CD14-positive monocyte (primary cell): ENCODE measurements around the gene SUCLG2. TPM values are rescaled to one million over a fixed set of nuclear protein-coding genes. Genes with fewer than 3 reads are reported as not detected.

ENCODE experiments used
- DNase-seq, 3 donors: peaks; one replicate each; pipeline ENCODE4 v3.0.0-alpha.2; 2011 to 2022
- H2AFZ ChIP-seq: 2 replicates; pipeline ENCODE4 v1.6.0; 2012; ENCODE audit warnings: mild to moderate bottlenecking, low read depth, low read length, inconsistent platforms; ENCODE audit not compliant: insufficient read depth, poor library complexity, severe bottlenecking
- H3K27ac ChIP-seq, 2 donors: 1 replicate in 1 of 2; 2 replicates in 1 of 2; pipeline ENCODE4 v1.5.1; 2012 to 2013; ENCODE audit warnings: low read length in 2 of 2, control low read depth in 1 of 2, inconsistent platforms in 1 of 2, low read depth in 1 of 2, mild to moderate bottlenecking in 1 of 2
- H3K27me3 ChIP-seq, 2 donors: one replicate each; pipeline versions ENCODE4 v1.6.0 to v1.6.1; 2011 to 2013; ENCODE audit warnings: low read length in 2 of 2; ENCODE audit not compliant: control insufficient read depth in 2 of 2, insufficient read depth in 2 of 2
- H3K36me3 ChIP-seq, 2 donors: replicated peaks in 1 of 2; 1 replicate in 1 of 2; 2 replicates in 1 of 2; pipeline versions ENCODE4 v1.5.1 to v1.6.1; 2012 to 2013; ENCODE audit warnings: low read length in 2 of 2, control low read depth in 1 of 2, inconsistent platforms in 1 of 2, mild to moderate bottlenecking in 1 of 2; ENCODE audit not compliant: insufficient read depth in 2 of 2, control insufficient read depth in 1 of 2
- H3K4me1 ChIP-seq, 2 donors: 1 replicate in 1 of 2; 2 replicates in 1 of 2; pipeline versions ENCODE4 v1.5.1 to v1.6.1; 2012 to 2013; ENCODE audit warnings: low read length in 2 of 2, control low read depth in 1 of 2, inconsistent platforms in 1 of 2, mild to moderate bottlenecking in 1 of 2, moderate library complexity in 1 of 2; ENCODE audit not compliant: insufficient read depth in 2 of 2, control insufficient read depth in 1 of 2
- H3K4me2 ChIP-seq: replicated peaks from 2 replicates; pipeline ENCODE3; 2012; ENCODE audit warnings: low read length, moderate library complexity, mild to moderate bottlenecking; ENCODE audit not compliant: poor library complexity, severe bottlenecking; ENCODE audit errors: extremely low read depth
- H3K4me3 ChIP-seq, 3 experiments: fragments of 200-600 bp in 1 of 3; sonication (generic) in 1 of 3; replicated peaks in 1 of 3; 1 replicate in 2 of 3; 2 replicates in 1 of 3; pipeline ENCODE4 v1.5.1; 2011 to 2013; ENCODE audit warnings: low read length in 3 of 3, mild to moderate bottlenecking in 3 of 3, control low read depth in 2 of 3, low read depth in 2 of 3, inconsistent platforms in 1 of 3, moderate library complexity in 1 of 3
- H3K79me2 ChIP-seq: 2 replicates; pipeline ENCODE4 v1.6.0; 2012; ENCODE audit warnings: mild to moderate bottlenecking, control low read depth, inconsistent platforms, low read length, moderate library complexity; ENCODE audit not compliant: insufficient read depth
- H3K9ac ChIP-seq: 2 replicates; pipeline ENCODE4 v1.6.0; 2017; ENCODE audit warnings: low read length, mild to moderate bottlenecking; ENCODE audit not compliant: insufficient read depth, poor library complexity, severe bottlenecking
- H3K9me3 ChIP-seq, 2 donors: replicated peaks in 1 of 2; 1 replicate in 1 of 2; 2 replicates in 1 of 2; pipeline versions ENCODE4 v1.5.1 to v1.6.1; 2012 to 2013; ENCODE audit warnings: low read length in 2 of 2, control low read depth in 1 of 2; ENCODE audit not compliant: control insufficient read depth in 1 of 2, insufficient read depth in 1 of 2
- H4K20me1 ChIP-seq: 2 replicates; pipeline ENCODE4 v1.6.0; 2012; ENCODE audit warnings: mild to moderate bottlenecking, low read length, control low read depth, moderate library complexity; ENCODE audit not compliant: insufficient read depth
- H3K27ac Mint-ChIP-seq, 7 donors: one replicate each; pipeline ENCODE4 v1.8.0; 2020; ENCODE audit warnings: mild to moderate bottlenecking in 7 of 7, mixed read lengths in 7 of 7, moderate library complexity in 6 of 7, inconsistent platforms in 2 of 7
- H3K27me3 Mint-ChIP-seq, 3 donors: one replicate each; pipeline ENCODE4 v1.8.0; 2021 to 2022; ENCODE audit warnings: low read depth in 3 of 3, mild to moderate bottlenecking in 3 of 3, mixed read lengths in 3 of 3, moderate library complexity in 3 of 3, inconsistent platforms in 1 of 3
- H3K36me3 Mint-ChIP-seq, 2 donors: one replicate each; pipeline ENCODE4 v1.8.0; 2020; ENCODE audit warnings: mixed read lengths in 2 of 2, inconsistent platforms in 1 of 2, mild to moderate bottlenecking in 1 of 2
- H3K4me1 Mint-ChIP-seq: one replicate; pipeline ENCODE4 v1.8.0; 2020; ENCODE audit warnings: mild to moderate bottlenecking, mixed read lengths
- H3K4me3 Mint-ChIP-seq, 2 donors: one replicate each; pipeline ENCODE4 v1.8.0; 2020; ENCODE audit warnings: mild to moderate bottlenecking in 2 of 2, mixed read lengths in 2 of 2, moderate library complexity in 1 of 2
- H3K9me3 Mint-ChIP-seq, 7 donors: one replicate each; pipeline ENCODE4 v1.8.0; 2020 to 2022; ENCODE audit warnings: mixed read lengths in 7 of 7, mild to moderate bottlenecking in 6 of 7, moderate library complexity in 6 of 7, inconsistent platforms in 2 of 7
- WGBS: methylation state at CpG from one replicate; pipeline ENCODE4 v1.1.5; 2013; ENCODE audit warnings: missing lambda C conversion rate; ENCODE audit not compliant: insufficient coverage; 5-methylcytosine and 5-hydroxymethylcytosine counted together
- intact Hi-C, 2 donors: fragments of 100-400 bp; cut with micrococcal nuclease; formaldehyde crosslinking; loops; one replicate each; pipeline versions ENCODE4 v1.15.0 to v1.15.1; 2023
- polyA plus RNA-seq, 3 donors: library from polyadenylated mRNA; depleted of rRNA in 1 of 3; unstranded in 2 of 3; stranded (reverse) in 1 of 3; fragments of 300-500 nt in 2 of 3; fragments of >200 nt in 1 of 3; fragmentation: Illumina TruSeq in 2 of 3; gene quantifications; 1 replicate in 2 of 3; 2 replicates in 1 of 3; pipeline ENCODE4 v1.2.3, GENCODE V29; 2012 to 2021
- TF ChIP-seq, protein P1 (sequence below): fragments of 200-600 bp; IDR thresholded peaks from one replicate; pipeline ENCODE4 v1.8.0; 2022; ENCODE audit warnings: antibody characterized with exemption, mild to moderate bottlenecking

SUCLG2 gene
- polyA plus RNA-seq, 3 donors = 10.8 to 37.5 (median 32.9) TPM

DNA sequence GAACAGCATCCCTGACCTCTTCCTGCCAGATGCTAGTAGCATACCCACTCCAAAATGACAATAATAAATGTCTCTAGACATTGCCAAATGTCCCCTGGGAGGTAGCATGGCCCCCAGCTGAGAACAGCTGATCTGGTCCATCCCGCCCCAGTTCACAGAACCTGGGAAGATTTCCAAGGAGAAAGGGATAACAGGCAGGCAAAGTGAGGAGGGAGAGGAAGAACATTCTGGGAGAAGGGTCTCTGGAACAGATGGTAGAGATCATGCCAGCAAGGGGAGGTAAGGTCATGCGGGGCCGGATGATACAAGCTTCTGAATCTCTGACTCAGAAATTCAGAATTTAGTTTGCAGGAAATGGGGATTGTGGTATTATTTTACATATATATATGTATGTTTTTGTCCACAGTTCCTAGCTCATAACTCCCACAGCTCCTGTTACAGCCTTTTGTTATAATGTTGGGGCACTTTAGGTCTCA, 192.7 kb downstream of the SUCLG2 start:
- Histone ChIP-seq H3K27ac (no peak overlapping the region), H3K4me2 (no peak overlapping the region), H3K4me1 (no peaks in the 10 kb centered on the region), H4K20me1 (no peaks in the 10 kb centered on the region), H2AFZ (no peak overlapping the region), H3K9ac (no peak overlapping the region), H3K36me3 (no peaks in the 10 kb centered on the region), H3K4me3 (no peak overlapping the region), H3K9me3 (no peaks in the 10 kb centered on the region), H3K27me3 (no peaks in the 10 kb centered on the region), H3K79me2 (no peaks in the 10 kb centered on the region)
- Mint-ChIP-seq H3K27ac (peak overlapping the region in 1 of 7 donors; percentile 1), H3K9me3 (peaks cover 0 to 10% (median 0%) of the 10 kb centered on the region in 7 donors), H3K4me3 (no peak overlapping the region), H3K27me3 (peaks cover 0 to 3% (median 1%) of the 10 kb centered on the region in 3 donors), H3K36me3 (peaks cover 5 to 6% of the 10 kb centered on the region in 2 donors), H3K4me1 (no peaks in the 10 kb centered on the region)
- TF ChIP-seq, protein P1, sequence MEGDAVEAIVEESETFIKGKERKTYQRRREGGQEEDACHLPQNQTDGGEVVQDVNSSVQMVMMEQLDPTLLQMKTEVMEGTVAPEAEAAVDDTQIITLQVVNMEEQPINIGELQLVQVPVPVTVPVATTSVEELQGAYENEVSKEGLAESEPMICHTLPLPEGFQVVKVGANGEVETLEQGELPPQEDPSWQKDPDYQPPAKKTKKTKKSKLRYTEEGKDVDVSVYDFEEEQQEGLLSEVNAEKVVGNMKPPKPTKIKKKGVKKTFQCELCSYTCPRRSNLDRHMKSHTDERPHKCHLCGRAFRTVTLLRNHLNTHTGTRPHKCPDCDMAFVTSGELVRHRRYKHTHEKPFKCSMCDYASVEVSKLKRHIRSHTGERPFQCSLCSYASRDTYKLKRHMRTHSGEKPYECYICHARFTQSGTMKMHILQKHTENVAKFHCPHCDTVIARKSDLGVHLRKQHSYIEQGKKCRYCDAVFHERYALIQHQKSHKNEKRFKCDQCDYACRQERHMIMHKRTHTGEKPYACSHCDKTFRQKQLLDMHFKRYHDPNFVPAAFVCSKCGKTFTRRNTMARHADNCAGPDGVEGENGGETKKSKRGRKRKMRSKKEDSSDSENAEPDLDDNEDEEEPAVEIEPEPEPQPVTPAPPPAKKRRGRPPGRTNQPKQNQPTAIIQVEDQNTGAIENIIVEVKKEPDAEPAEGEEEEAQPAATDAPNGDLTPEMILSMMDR = no peak
- 100% methylated on average over 1 of the region's 3 CpGs for WGBS
- intact Hi-C loops = no loop called here
- DNase-seq = no peak

DNA sequence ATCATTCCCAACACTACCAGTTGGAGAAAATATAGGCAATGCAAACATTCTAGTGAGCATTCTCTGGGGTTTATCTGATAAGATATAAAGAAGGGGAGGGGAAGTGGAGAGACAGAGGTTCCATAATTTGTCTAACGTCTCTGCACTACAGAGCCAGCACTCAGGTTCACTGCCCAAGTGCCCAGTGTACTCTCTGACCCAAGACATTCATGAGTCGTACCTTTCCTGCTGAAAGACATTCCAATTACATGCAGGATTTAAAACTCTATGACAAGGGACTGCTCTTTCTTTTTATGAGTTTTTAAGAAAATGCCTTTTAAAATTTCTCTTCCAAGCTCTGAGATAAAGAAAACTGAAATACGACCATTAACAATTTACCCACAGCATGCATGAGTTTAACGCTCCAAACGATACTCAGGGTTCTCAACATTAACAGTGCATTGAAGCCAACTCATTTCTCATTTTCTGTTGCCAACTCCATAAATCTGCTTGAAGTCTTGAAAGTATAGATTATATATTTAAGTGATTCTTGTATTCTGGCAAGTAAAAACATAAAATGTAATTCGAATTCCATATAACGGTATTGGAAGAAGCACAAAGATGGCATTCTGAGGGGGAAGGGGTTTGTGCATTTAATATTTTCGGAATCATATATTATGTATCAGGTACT, 193.4 kb downstream of the SUCLG2 start:
- H3K27ac ChIP-seq = no peak overlapping the region
- Mint-ChIP-seq H3K27me3 (peaks cover 0 to 3% (median 1%) of the 10 kb centered on the region in 3 donors), H3K36me3 (peaks cover 5 to 6% of the 10 kb centered on the region in 2 donors), H3K4me1 (no peaks in the 10 kb centered on the region), H3K9me3 (peaks cover 0 to 10% (median 0%) of the 10 kb centered on the region in 7 donors), H3K27ac (no peak overlapping the region), H3K4me3 (no peak overlapping the region)
- TF ChIP-seq, protein P1 = no peak
- intact Hi-C loops = no loop called here
- no peak overlapping the region for H3K4me3 ChIP-seq
- no peaks in the 10 kb centered on the region for H3K27me3 ChIP-seq
- H3K9ac ChIP-seq = no peak overlapping the region
- H3K4me1 ChIP-seq = no peaks in the 10 kb centered on the region
- DNase-seq = no peak
- no peaks in the 10 kb centered on the region for H3K9me3 ChIP-seq
- no peaks in the 10 kb centered on the region for H3K79me2 ChIP-seq
- no peak overlapping the region for H3K4me2 ChIP-seq
- no peaks in the 10 kb centered on the region for H3K36me3 ChIP-seq
- no peaks in the 10 kb centered on the region for H4K20me1 ChIP-seq
- 92% methylated on average over 2 of the region's 8 CpGs for WGBS
- no peak overlapping the region for H2AFZ ChIP-seq
